Activated naive CD8-positive, alpha-beta T cell treated with anti-CD3 and anti-CD28 coated beads for 36 hours (primary cell): Measurements from ENCODE around the gene ACADM. TPM values are rescaled to one million over a fixed set of nuclear protein-coding genes. Genes with fewer than 3 reads are reported as not detected.
"Not testable (repeated sequence)": the region's sequence is repeated elsewhere in the genome, so short reads cannot be mapped to it uniquely, and the experiment has no call there.

Experiments
- DNase-seq: peaks from one replicate; pipeline ENCODE4 v3.0.0; 2021
- H3K27ac Mint-ChIP-seq: one replicate; pipeline ENCODE4 v1.8.0; 2022; ENCODE audit warnings: mild to moderate bottlenecking, moderate library complexity, mixed read lengths
- H3K27me3 Mint-ChIP-seq: one replicate; pipeline ENCODE4 v1.8.0; 2022; ENCODE audit warnings: mild to moderate bottlenecking, mixed read lengths
- H3K36me3 Mint-ChIP-seq: one replicate; pipeline ENCODE4 v1.8.0; 2021; ENCODE audit warnings: mild to moderate bottlenecking, mixed read lengths
- H3K4me1 Mint-ChIP-seq: one replicate; pipeline ENCODE4 v1.8.0; 2021; ENCODE audit warnings: mixed read lengths
- H3K4me3 Mint-ChIP-seq: one replicate; pipeline ENCODE4 v1.8.0; 2022; ENCODE audit warnings: mild to moderate bottlenecking, moderate library complexity, mixed read lengths
- H3K9me3 Mint-ChIP-seq: one replicate; pipeline ENCODE4 v1.8.0; 2022; ENCODE audit warnings: mixed read lengths
- total RNA-seq, 2 experiments: library from RNA; stranded (reverse); gene quantifications; one replicate each; pipeline ENCODE4 v1.2.3, GENCODE V29; 2021

ACADM gene
- total RNA-seq, 2 experiments from 2014 or later = 57.2 to 57.4 TPM

DNA sequence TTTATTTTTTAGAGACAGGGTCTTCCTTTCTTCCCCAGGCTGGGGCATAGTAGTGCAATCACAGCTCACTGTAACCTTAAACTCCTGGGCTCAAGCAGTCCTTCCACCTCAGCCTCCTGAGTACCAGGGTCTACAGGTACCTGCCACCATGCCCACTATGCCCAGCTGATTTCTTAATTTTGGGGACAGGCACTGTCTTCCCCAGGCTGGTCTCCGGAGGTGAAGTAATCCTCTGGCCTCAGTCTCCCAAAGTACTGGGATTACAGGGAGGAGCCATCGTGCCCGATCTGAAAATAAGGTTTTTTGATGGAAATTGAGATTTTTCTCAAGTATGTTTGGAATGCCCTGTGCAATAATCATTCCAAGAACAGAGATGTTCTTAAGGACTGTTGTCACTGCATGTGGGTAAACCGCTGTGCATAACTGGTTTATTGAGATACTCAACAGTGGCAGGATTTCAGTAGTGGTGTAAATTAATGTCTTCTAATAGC lies 71.2 kb downstream of the ACADM start:
- Mint-ChIP-seq H3K9me3 (no peaks in the 10 kb centered on the region), H3K27ac (peak overlapping the region; percentile 11), H3K27me3 (peaks cover 3% of the 10 kb centered on the region), H3K4me1 (peaks cover 29% of the 10 kb centered on the region), H3K36me3 (peaks cover 49% of the 10 kb centered on the region), H3K4me3 (peak overlapping the region; percentile 6)
- DNase-seq = no peak

DNA sequence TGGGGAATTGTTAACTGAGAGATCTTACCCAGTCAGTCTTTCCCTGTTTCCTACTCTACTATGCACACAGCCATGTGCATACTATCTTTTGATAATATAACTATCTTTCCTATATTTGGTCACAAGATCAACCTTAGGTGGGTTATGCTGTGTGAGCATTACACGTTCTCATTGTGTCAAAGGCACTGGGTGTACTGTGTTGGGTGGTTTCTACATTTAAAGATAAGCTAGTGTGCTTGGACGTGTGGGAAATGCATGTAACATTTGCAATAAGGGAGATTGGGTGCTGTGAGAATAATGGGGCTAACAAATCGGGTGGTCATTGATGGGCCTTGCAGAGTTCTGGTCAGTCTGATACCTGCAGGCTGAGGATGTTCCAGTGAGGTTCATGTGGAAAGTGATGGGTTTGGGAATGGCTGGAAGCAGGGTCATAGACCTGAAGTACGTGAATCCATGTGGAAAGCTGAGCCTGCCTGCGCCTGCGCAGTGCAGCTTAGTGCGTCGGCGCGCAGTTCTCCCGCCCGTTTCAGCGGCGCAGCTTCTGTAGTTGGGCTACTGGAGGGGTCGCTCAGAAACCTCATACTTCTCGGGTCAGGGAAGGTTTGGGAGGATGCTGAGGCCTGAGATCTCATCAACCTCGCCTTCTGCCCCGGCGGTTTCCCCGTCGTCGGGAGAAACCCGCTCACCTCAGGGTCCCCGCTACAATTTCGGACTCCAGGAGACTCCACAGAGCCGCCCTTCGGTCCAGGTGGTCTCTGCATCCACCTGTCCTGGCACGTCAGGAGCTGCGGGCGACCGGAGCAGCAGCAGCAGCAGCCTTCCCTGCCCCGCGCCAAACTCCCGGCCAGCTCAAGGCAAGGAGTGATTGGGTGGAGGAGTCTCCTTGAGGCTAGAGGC lies 72.1 kb downstream of the ACADM start, which contains the start of gene MSH4:
Gene MSH4, plus strand, starts transcription at position 507 of the 897 bp plus-strand sequence. Its CDS starts 104 bp downstream, at position 611.
- H3K27ac Mint-ChIP-seq = peak within 1 kb of the TSS; percentile 59
- H3K36me3 Mint-ChIP-seq = peaks cover 41% of the 10 kb centered on the region
- peaks cover 22% of the 10 kb centered on the region for H3K4me1 Mint-ChIP-seq
- peaks cover 3% of the 10 kb centered on the region for H3K27me3 Mint-ChIP-seq
- no peaks in the 10 kb centered on the region for H3K9me3 Mint-ChIP-seq
- peak; percentile 20 for DNase-seq
- H3K4me3 Mint-ChIP-seq = peak within 1 kb of the TSS; percentile 6

DNA sequence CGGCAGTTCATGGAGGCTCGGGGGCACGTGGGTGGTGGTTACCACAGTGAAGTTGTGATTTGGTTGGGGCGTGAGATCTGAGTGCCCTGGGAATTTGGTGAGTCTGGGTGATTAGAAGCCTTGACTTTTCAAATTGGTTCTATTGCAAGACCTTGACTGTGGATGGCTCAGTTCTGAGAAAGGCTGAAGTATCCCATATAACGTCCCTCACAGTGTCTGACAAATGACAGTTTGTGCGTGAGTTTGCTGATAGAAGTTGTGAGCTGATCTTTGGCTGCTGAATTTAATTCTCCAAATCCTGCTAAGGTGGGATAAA lies 72.7 kb downstream of the ACADM start:
- no peak for DNase-seq
- Mint-ChIP-seq H3K9me3 (no peaks in the 10 kb centered on the region), H3K27ac (peak overlapping the region; percentile 59), H3K27me3 (peaks cover 3% of the 10 kb centered on the region), H3K4me3 (no peak overlapping the region), H3K4me1 (peaks cover 19% of the 10 kb centered on the region), H3K36me3 (peaks cover 35% of the 10 kb centered on the region)

DNA sequence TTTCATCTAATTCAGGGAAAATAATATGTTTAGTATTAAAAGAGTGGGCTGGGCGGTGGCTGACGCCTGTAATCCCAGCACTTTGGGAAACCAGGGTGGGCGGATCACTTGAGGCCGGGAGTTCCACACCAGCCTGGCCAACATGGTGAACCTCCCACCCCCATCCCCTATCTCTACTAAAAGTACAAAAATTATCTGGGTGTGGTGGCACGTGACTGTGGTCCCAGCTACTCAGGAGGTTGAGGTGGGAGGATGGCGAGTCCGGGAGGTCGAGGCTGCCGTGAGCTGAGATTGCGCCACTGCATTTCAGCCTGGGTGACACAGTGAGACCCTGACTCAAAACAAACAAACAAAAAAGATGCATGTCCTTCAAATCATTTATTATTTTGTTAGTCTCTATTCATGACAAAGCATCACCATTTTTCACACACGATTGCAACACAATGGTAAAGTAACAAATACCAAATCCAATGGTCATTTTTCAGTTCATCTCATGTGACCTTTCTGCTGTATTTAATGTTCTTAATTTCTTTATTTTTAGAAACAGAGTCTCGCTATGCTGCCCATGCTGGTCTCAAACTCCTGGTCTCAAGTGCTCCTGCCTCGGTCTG lies 73.2 kb downstream of the ACADM start:
- peak overlapping the region; percentile 59 for H3K27ac Mint-ChIP-seq
- peaks cover 30% of the 10 kb centered on the region for H3K36me3 Mint-ChIP-seq
- no peak overlapping the region for H3K4me3 Mint-ChIP-seq
- no peak for DNase-seq
- peaks cover 16% of the 10 kb centered on the region for H3K4me1 Mint-ChIP-seq
- no peaks in the 10 kb centered on the region for H3K9me3 Mint-ChIP-seq
- H3K27me3 Mint-ChIP-seq = peaks cover 3% of the 10 kb centered on the region

DNA sequence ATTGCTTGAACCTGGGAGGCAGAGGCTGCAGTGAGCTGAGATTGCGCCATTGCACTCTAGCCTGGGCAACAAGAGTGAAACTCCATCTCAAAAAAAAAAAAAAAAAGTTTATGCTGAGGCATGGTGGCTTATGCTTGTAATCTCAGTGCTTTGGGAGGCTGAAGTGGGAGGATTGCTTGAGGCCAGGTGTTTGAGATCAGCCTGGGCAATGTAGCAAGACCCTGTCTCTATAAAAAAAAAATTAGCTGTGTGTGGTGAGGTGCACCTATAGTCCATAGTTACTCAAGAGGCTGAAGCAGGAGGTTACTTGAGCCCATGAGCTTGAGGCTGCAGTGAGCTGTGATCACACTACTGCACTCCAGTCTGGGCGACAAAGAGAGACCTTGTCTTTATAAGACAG lies 77.0 kb downstream of the ACADM start:
- not testable (repeated sequence) for H3K36me3 Mint-ChIP-seq, H3K4me3 Mint-ChIP-seq, H3K9me3 Mint-ChIP-seq, H3K27ac Mint-ChIP-seq, H3K4me1 Mint-ChIP-seq, H3K27me3 Mint-ChIP-seq, DNase-seq

DNA sequence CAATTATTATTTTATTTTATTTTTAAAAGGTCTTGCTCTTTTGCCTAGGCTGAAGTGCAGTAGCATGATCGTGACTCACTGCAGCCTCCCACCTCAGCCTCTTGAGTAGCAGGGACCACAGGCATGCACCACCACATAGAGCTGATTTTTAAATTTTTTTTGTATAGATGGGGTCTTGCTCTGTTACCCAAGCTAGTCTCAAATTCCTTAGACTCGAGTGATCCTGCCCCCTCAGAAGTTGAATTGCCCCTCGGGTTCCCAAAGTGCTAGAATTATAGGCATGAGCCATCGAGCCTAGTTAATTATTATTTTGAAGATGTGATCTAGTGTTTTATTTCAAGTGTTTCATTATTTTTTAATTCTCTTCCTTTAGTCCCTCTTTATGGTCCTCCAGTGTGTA lies 84.4 kb downstream of the ACADM start:
- H3K4me1 Mint-ChIP-seq = no peaks in the 10 kb centered on the region
- no peaks in the 10 kb centered on the region for H3K36me3 Mint-ChIP-seq
- no peaks in the 10 kb centered on the region for H3K9me3 Mint-ChIP-seq
- H3K27me3 Mint-ChIP-seq = no peaks in the 10 kb centered on the region
- DNase-seq = no peak
- no peak overlapping the region for H3K4me3 Mint-ChIP-seq
- H3K27ac Mint-ChIP-seq = no peak overlapping the region

DNA sequence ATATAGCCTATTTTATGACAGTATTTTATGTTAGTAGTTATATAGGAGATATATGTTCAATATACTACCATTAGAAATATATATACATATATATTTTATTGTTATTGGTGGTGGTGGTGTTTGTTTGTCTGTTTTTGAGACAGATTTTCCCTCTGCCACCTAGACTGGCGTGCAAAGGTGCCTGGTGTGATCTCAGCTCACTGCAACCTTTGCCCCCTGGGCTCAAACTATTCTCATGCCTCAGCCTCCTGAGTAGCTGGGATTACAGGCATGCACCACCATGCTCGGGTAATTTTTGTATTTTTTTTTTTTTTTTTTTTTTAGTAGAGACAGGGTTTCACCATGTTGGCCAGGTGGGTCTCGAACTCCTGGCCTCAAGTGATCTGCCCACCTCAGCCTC lies 85.6 kb downstream of the ACADM start:
- not testable (repeated sequence) for DNase-seq, H3K4me3 Mint-ChIP-seq, H3K36me3 Mint-ChIP-seq, H3K27ac Mint-ChIP-seq, H3K9me3 Mint-ChIP-seq, H3K27me3 Mint-ChIP-seq, H3K4me1 Mint-ChIP-seq

DNA sequence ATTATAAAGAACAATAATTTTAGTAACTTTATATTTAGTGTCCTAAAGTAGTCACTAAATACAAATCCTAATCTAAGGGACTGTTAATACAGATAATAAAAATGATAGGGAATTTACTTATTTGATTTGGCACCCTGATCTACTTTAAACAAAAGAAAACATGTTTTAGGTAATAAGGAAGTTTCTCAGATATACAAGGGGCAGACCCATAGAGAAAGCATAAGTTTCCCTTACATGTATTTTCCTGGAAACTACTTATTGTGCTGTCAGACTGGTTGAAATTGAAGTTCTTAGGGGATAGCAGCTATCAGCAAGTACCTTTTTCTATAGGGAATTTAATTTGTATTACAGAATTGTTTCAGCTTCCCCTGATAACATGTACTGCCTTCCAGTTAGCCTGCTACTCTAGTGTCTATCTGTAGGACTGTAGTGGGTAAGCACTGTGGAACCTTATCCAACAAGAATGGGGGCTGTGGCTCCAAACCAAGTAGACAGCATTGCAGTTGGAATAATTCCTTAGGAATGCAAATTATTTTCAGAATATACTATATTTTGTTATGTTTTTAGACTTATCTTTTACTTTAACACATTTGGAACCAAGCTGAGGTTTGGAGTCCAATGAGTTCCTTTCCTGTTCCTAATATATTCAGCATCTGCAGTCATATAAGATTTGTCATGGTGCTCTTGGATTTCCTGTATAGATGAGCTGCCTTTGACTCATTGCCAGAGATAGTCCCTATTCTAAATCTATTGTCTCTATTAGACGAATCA lies 86.9 kb downstream of the ACADM start:
- Mint-ChIP-seq H3K4me3 (no peak overlapping the region), H3K9me3 (no peaks in the 10 kb centered on the region)

DNA sequence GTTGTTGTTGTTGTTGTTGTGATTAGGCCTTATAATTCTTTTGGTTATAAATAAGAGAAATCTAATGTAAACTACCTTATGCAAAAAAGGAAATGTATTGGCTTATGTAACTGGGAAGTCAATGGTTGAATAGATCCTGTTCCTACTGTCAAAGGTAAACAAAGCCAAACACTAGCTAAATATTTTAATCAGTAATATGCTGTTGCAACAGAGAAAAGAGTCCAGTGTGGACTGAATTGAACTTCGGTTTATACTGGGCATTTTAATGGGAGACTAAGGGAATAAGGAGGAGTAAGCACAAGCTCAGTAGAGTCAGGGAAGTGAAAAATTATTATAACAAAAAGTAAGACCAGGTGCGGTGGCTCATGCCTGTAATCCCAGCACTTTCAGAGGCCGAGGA lies 87.6 kb downstream of the ACADM start:
- Mint-ChIP-seq H3K36me3 (no peaks in the 10 kb centered on the region), H3K4me3 (no peak overlapping the region), H3K27me3 (no peaks in the 10 kb centered on the region), H3K27ac (no peak overlapping the region), H3K4me1 (no peaks in the 10 kb centered on the region), H3K9me3 (no peaks in the 10 kb centered on the region)
- DNase-seq = no peak

More for the DNA sequence above, 86.9 kb downstream of the ACADM start:
- Mint-ChIP-seq H3K4me1 (no peaks in the 10 kb centered on the region), H3K36me3 (no peaks in the 10 kb centered on the region), H3K27ac (no peak overlapping the region), H3K27me3 (no peaks in the 10 kb centered on the region)
- no peak for DNase-seq

Other genes starting within 250 kb of the ACADM start
- gene SLC44A5, start 113.6 kb upstream of the ACADM start, total RNA-seq = under 1 TPM; 0.19 to 0.28 TPM
- 100 to 1,000 TPM; 236 to 250 TPM for gene RABGGTB, start 61.5 kb downstream of the ACADM start, total RNA-seq
- gene MSH4, start 72.2 kb downstream of the ACADM start, total RNA-seq = under 1 TPM; 0.22 to 0.35 TPM
- not detected for gene ASB17, start 207.7 kb downstream of the ACADM start, total RNA-seq